Mucosa of descending colon (tissue), 3 donors: ENCODE data around the gene COX20. TPM values are rescaled to one million over a fixed set of nuclear protein-coding genes. Genes with fewer than 3 reads are reported as not detected.
A peak's percentile ranks its signal among the peaks of the same experiment; 100 is the strongest.

Experiments used
- ATAC-seq: fragments of 200-7000 bp; cut with Tn5 transposase; one replicate; pipeline ENCODE4 v1.9.1; 2020; ENCODE audit warnings: mild to moderate bottlenecking, moderate library complexity
- DNase-seq, 3 donors: peaks; one replicate each; pipeline ENCODE4 v3.0.0-alpha.2; 2020
- H3K36me3 ChIP-seq: fragments of 200-600 bp; one replicate; pipeline ENCODE4 v1.8.0; 2021; ENCODE audit warnings: low read depth, mild to moderate bottlenecking
- H3K4me1 ChIP-seq: fragments of 200-600 bp; one replicate; pipeline ENCODE4 v1.8.0; 2021; ENCODE audit warnings: low read depth, mild to moderate bottlenecking
- H3K4me3 ChIP-seq: fragments of 200-600 bp; one replicate; pipeline ENCODE4 v1.8.0; 2021; ENCODE audit warnings: mild to moderate bottlenecking
- H3K9me3 ChIP-seq: fragments of 200-600 bp; one replicate; pipeline ENCODE4 v1.8.0; 2021; ENCODE audit warnings: mild to moderate bottlenecking
- intact Hi-C, 2 donors: fragments of 100-400 bp; cut with DNase I in 1 of 2; cut with micrococcal nuclease in 1 of 2; formaldehyde crosslinking; loops; one replicate each; pipeline versions ENCODE4 v1.11.0 to v1.11.1; 2022; cut with DNase I, micrococcal nuclease
- total RNA-seq, 3 donors: library from RNA; stranded (reverse); fragmentation: NEBNext Ultra II Directional in 2 of 3; extraction: Animal tissue kit (Norgen Biotek cat#: 25700) in 2 of 3; gene quantifications; one replicate each; pipeline versions ENCODE4 v1.2.1 to v1.2.4, GENCODE V29; 2021 to 2023
- TF ChIP-seq, protein P1 (sequence below): fragments of 200-600 bp; IDR thresholded peaks from one replicate; pipeline ENCODE4 v1.8.0; 2022; ENCODE audit warnings: antibody characterized with exemption, mild to moderate bottlenecking
- donor health status: DM: no; HTN: no; CAD: no; lungs with moderate emphysema.
- donor health status: DM: no; HTN: no; CAD: no.
- donor health status: DM: no; HTN: yes; CAD: no.

COX20 gene
- total RNA-seq, 3 donors from 2014 or later, result 18.9 to 37.7 (median 32.3) TPM

DNA sequence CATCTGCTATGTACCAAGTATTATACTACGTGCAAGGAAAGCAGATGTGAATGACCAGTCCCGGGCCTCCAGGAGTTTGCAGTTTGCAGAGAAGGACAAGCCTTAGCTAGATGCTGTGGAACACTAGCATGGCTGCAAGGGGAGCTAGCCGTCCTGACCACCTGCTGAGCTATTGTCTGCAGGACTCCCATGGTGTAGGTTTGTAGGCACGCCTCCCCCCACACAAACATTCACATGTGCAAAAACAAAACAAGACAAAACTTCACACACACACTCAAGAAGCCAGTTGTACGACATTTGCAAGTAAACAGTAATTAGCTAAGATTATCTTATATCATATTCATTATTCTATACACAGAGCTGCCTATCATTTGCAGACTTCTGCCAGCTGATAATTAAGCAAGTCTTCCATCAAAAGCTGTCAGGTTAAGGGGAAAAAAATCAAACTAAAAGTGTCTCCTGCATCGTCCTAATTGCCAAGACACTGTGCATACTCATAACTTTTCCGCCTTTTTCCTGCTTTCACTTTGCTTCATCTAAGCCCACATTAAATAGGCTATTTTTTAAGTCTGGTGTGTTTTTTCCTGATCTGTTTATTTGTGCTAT is 39.6 kb downstream of the COX20 start:
- intact Hi-C loops, result no loop called here
- Histone ChIP-seq H3K9me3 (no peaks in the 10 kb centered on the region), H3K36me3 (no peaks in the 10 kb centered on the region), H3K4me1 (no peaks in the 10 kb centered on the region), H3K4me3 (no peak overlapping the region)
- TF ChIP-seq, protein P1, sequence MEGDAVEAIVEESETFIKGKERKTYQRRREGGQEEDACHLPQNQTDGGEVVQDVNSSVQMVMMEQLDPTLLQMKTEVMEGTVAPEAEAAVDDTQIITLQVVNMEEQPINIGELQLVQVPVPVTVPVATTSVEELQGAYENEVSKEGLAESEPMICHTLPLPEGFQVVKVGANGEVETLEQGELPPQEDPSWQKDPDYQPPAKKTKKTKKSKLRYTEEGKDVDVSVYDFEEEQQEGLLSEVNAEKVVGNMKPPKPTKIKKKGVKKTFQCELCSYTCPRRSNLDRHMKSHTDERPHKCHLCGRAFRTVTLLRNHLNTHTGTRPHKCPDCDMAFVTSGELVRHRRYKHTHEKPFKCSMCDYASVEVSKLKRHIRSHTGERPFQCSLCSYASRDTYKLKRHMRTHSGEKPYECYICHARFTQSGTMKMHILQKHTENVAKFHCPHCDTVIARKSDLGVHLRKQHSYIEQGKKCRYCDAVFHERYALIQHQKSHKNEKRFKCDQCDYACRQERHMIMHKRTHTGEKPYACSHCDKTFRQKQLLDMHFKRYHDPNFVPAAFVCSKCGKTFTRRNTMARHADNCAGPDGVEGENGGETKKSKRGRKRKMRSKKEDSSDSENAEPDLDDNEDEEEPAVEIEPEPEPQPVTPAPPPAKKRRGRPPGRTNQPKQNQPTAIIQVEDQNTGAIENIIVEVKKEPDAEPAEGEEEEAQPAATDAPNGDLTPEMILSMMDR, result no peak
- DNase-seq, result no peak
- ATAC-seq, result no peak

DNA sequence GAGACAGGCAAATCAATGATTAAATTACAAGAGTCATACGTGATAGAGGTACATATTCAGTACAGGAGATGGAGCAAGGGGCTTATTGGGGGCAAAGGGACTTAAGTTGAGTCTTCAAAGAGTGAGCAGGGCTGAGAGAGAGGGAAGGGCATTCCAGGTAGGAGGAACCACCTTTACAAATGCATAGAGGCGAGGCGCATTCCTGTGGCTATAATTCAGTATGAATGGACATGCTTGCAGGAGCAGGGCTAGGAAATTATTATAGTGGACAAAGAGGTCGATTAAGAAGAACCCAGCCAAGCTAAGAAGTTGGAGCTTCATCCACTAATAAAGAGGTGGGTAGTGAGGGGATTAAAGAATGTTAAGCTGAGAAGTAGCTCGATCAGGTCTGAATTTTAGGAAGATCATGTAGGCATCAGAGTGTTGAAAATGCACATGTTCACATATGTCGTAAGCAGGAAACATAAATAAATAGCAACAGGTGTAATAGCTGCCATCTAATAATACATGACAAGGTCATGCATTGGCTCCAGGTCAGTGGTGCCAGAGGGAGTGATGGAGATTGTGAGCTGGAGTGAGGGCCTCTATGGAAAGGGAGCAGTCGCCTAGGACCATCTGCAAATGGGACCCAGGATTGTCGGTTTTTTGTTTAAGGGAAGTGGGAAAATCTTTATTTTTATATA is 40.9 kb downstream of the COX20 start:
- TF ChIP-seq, protein P1, result no peak
- no peak overlapping the region for H3K4me3 ChIP-seq
- intact Hi-C loops, result no loop called here
- no peaks in the 10 kb centered on the region for H3K36me3 ChIP-seq
- ATAC-seq (no peak), DNase-seq (no peak)
- H3K9me3 ChIP-seq, result no peaks in the 10 kb centered on the region
- H3K4me1 ChIP-seq, result no peaks in the 10 kb centered on the region

DNA sequence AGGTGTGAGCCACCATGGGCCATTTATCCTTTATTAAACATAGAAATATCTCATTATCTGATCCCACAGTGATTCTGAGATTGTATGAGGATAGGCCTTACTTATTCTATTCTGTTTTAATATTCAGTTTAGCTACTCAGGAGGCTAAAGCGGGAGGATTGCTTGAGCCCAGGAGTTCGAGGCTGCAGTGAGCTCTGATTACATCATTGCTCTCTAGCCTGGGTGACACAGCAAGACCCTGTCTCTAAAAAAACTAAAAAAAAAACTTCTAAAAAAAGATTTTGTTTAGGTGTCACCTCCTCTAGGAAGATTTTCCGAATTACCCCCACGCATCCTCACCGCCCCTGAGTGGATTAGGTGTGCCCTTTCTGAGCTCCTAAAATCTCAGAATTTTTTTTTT is 43.2 kb downstream of the COX20 start:
- no peaks in the 10 kb centered on the region for H3K36me3 ChIP-seq
- TF ChIP-seq, protein P1, result no peak
- no peaks in the 10 kb centered on the region for H3K9me3 ChIP-seq
- H3K4me3 ChIP-seq, result no peak overlapping the region
- no peak for DNase-seq
- no peaks in the 10 kb centered on the region for H3K4me1 ChIP-seq
- intact Hi-C loops, result no loop called here
- ATAC-seq, result no peak

DNA sequence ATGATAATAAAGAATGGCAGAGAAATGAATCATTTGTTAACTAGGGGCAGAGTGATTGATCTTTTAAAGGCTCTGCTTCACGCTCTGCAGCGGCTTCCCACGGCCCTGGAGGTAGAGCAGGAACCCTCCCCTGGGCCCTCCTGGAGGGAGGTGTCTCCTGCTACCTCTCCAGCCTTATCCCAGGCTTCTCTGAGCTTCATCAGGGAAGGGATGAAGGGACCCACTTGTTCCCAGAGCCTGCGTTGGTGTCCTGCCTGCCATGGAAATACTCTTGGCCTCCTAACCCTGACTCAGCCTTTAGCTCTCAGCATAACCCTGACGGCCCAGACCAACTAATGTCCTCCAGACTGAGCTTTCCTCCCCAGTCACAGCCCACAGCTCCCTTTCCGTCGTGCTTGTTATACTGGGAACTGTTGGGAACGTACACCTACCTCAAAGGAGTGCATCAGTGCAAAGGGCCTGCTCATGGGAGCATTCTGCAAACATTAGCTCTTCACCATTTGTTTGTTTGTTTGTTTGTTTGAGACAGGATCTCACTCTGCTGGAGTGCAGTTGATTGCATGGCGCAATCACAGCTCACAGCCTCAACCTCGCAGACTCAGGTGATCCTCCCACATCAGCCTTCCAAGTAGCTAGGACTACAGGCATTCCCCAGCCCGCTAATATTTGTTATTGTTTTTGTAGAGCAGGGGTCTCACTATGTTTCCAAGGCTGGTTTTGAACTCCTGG is 46.3 kb downstream of the COX20 start:
- TF ChIP-seq, protein P1, result no peak
- intact Hi-C loops, result no loop called here

DNA sequence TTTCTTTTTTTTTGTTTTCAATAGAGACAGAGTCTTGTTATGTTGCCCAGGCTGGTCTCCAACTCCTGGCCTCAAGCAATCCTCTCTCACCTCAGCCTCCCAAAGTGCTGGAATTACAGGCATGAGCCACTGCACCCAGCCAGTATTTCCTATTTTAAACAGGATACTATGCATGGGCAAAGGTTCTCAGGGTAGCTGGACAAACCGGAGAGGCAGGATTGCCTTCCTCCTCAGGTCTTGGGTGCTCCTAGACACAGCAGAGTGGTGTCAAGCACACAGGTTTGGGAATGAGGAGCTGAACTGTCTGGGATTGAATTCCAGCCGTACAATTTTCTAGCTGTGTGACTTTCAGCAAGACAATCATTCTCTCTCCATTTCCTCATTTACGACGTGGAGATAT is 51.8 kb downstream of the COX20 start:
- Histone ChIP-seq H3K4me1 (no peaks in the 10 kb centered on the region), H3K9me3 (no peaks in the 10 kb centered on the region), H3K36me3 (no peaks in the 10 kb centered on the region), H3K4me3 (no peak overlapping the region)
- ATAC-seq (peak; percentile 51), DNase-seq (peak in 1 of 3 donors; percentile 14)
- intact Hi-C loops, result no loop called here
- TF ChIP-seq, protein P1, result no peak

More for the DNA sequence above, 46.3 kb downstream of the COX20 start:
- no peak overlapping the region for H3K4me3 ChIP-seq
- no peaks in the 10 kb centered on the region for H3K4me1 ChIP-seq
- DNase-seq (no peak), ATAC-seq (no peak)
- no peaks in the 10 kb centered on the region for H3K36me3 ChIP-seq
- H3K9me3 ChIP-seq, result no peaks in the 10 kb centered on the region
